ENCODE measurements around the gene DYNAP.

DYNAP gene

GRCh38 chr18:54636217-54636616, 45.2 kb downstream of the DYNAP start:
- DNase-seq (ENCODE audit: low read depth in 1 of 2, low spot score in 1 of 2): no peak

DNA sequence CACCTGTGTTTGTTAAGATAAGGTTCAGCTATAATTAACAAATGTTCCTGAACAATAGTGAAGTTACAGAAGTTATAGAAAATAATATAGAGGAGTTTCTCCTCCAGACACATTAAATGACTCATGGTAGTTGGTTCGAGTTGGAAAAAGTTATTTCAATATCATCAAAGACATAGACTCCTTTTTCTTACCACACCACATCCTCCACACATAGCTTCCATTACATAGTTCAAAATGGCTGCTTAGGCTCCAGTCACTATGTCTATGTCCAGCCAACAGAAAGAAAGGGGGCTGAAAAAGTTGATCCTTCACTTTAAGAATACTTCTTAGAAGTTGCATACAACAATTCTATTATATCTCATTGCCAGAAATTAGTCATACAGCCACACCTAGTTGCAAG, 50.7 kb downstream of the DYNAP start:
- no peak for DNase-seq (ENCODE audit: low read depth in 1 of 2, low spot score in 1 of 2)

- no peak for DNase-seq (ENCODE audit: low read depth in 1 of 2, low spot score in 1 of 2)
These were observed 56.1 kb downstream of the DYNAP start for GRCh38 chr18:54647176-54647575.

All from activated CD4-positive, alpha-beta T cell treated with anti-CD3 and anti-CD28 coated beads, Interleukin-2, amount 50 U/mL, for 24 hours (primary cell).